Measurements from ENCODE around the gene DESI2. TPM values are rescaled to one million over a fixed set of nuclear protein-coding genes. Genes with fewer than 3 reads are reported as not detected.

Gene DESI2
- total RNA-seq, 2 donors from 2014 or later = 42.2 to 52.8 TPM

- no peak overlapping the region for H3K27ac ChIP-seq
- no peak for DNase-seq (ENCODE audit: low spot score)
Measured at GRCh38 chr1:244636488-244637259, 16.3 kb upstream of the DESI2 start.

GRCh38 chr1:244639561-244639960 is 13.4 kb upstream of the DESI2 start:
- H3K4me3 ChIP-seq = no peak overlapping the region

More at GRCh38 chr1:244636488-244637259, 16.3 kb upstream of the DESI2 start:
- H3K4me3 ChIP-seq = no peak overlapping the region
- TF ChIP-seq CTCF (IDR thresholded peaks at IDR 0.05) = no peak
- no peak for ATAC-seq (ENCODE audit: insufficient number of reproducible peaks, low FRiP score, low read depth)
- H3K36me3 ChIP-seq = no peaks in the 10 kb centered on the region
- H3K4me1 ChIP-seq (ENCODE audit: control insufficient read depth in 1 of 2, low read depth in 2 of 2) = no peaks in the 10 kb centered on the region
- no peaks in the 10 kb centered on the region for H3K9me3 ChIP-seq
- no peaks in the 10 kb centered on the region for H3K27me3 ChIP-seq (replicated peaks; ENCODE audit: insufficient read depth)

GRCh38 chr1:244640917-244641316 is 12.0 kb upstream of the DESI2 start:
- Histone ChIP-seq H3K27ac (no peak overlapping the region), H3K4me1 (ENCODE audit: control insufficient read depth in 1 of 2, low read depth in 2 of 2) (no peaks in the 10 kb centered on the region), H3K27me3 (replicated peaks; ENCODE audit: insufficient read depth) (no peaks in the 10 kb centered on the region), H3K36me3 (no peaks in the 10 kb centered on the region), H3K9me3 (no peaks in the 10 kb centered on the region), H3K4me3 (no peak overlapping the region)
- ATAC-seq (ENCODE audit: insufficient number of reproducible peaks, low FRiP score, low read depth) = no peak
- no peak for TF ChIP-seq CTCF (IDR thresholded peaks at IDR 0.05)
- no peak for DNase-seq (ENCODE audit: low spot score)

More at GRCh38 chr1:244639561-244639960, 13.4 kb upstream of the DESI2 start:
- H3K4me1 ChIP-seq (ENCODE audit: control insufficient read depth in 1 of 2, low read depth in 2 of 2) = no peaks in the 10 kb centered on the region
- TF ChIP-seq CTCF (IDR thresholded peaks at IDR 0.05) = no peak
- H3K36me3 ChIP-seq = no peaks in the 10 kb centered on the region
- DNase-seq (ENCODE audit: low spot score) (no peak), ATAC-seq (ENCODE audit: insufficient number of reproducible peaks, low FRiP score, low read depth) (no peak)
- no peak overlapping the region for H3K27ac ChIP-seq
- H3K27me3 ChIP-seq (replicated peaks; ENCODE audit: insufficient read depth) = no peaks in the 10 kb centered on the region
- H3K9me3 ChIP-seq = no peaks in the 10 kb centered on the region

- Histone ChIP-seq H3K4me1 (ENCODE audit: control insufficient read depth in 1 of 2, low read depth in 2 of 2) (no peaks in the 10 kb centered on the region), H3K36me3 (no peaks in the 10 kb centered on the region), H3K27ac (no peak overlapping the region), H3K4me3 (no peak overlapping the region), H3K9me3 (no peaks in the 10 kb centered on the region), H3K27me3 (replicated peaks; ENCODE audit: insufficient read depth) (no peaks in the 10 kb centered on the region)
- ATAC-seq (ENCODE audit: insufficient number of reproducible peaks, low FRiP score, low read depth) (no peak), DNase-seq (ENCODE audit: low spot score) (no peak)
- no peak for TF ChIP-seq CTCF (IDR thresholded peaks at IDR 0.05)
Measured at GRCh38 chr1:244642526-244642925, 10.4 kb upstream of the DESI2 start.

GRCh38 chr1:244642988-244643387 is 9.9 kb upstream of the DESI2 start:
- H3K27me3 ChIP-seq (replicated peaks; ENCODE audit: insufficient read depth) = no peaks in the 10 kb centered on the region
- no peak overlapping the region for H3K27ac ChIP-seq
- H3K9me3 ChIP-seq = no peaks in the 10 kb centered on the region
- TF ChIP-seq CTCF (IDR thresholded peaks at IDR 0.05) = no peak
- no peaks in the 10 kb centered on the region for H3K4me1 ChIP-seq (ENCODE audit: control insufficient read depth in 1 of 2, low read depth in 2 of 2)
- H3K36me3 ChIP-seq = no peaks in the 10 kb centered on the region
- DNase-seq (ENCODE audit: low spot score) (no peak), ATAC-seq (ENCODE audit: insufficient number of reproducible peaks, low FRiP score, low read depth) (no peak)
- H3K4me3 ChIP-seq = no peak overlapping the region

Data from thoracic aorta (tissue), 2 donors.